ENCODE measurements around the gene PWWP2B.
A peak's percentile ranks its signal among the peaks of the same experiment; 100 is the strongest.
"Not testable (repeated sequence)": the region's sequence is repeated elsewhere in the genome, so short reads cannot be mapped to it uniquely, and the experiment has no call there.

Gene PWWP2B

GRCh38 chr10:132420981-132421846 is 24.2 kb downstream of the PWWP2B start:
- DNase-seq: peak; percentile 67

- peak; percentile 81 for DNase-seq
Measured at GRCh38 chr10:132421847-132422751, 25.1 kb downstream of the PWWP2B start.

GRCh38 chr10:132422903-132423825 is 26.2 kb downstream of the PWWP2B start:
- no peak for DNase-seq

GRCh38 chr10:132423966-132424861 is 27.2 kb downstream of the PWWP2B start:
- DNase-seq: no peak

- DNase-seq: no peak
Measured at GRCh38 chr10:132425029-132425756, 28.2 kb downstream of the PWWP2B start.

GRCh38 chr10:132425757-132426155 is 28.8 kb downstream of the PWWP2B start:
- DNase-seq: no peak

GRCh38 chr10:132427006-132427771 is 30.2 kb downstream of the PWWP2B start:
- no peak for DNase-seq

GRCh38 chr10:132427939-132428367 is 31.0 kb downstream of the PWWP2B start:
- DNase-seq: no peak

- DNase-seq: no peak
Measured at GRCh38 chr10:132428486-132428995, 31.5 kb downstream of the PWWP2B start.

GRCh38 chr10:132429281-132430230 is 32.6 kb downstream of the PWWP2B start:
- peak; percentile 47 for DNase-seq

GRCh38 chr10:132430231-132430743 is 33.3 kb downstream of the PWWP2B start:
- no peak for DNase-seq

- DNase-seq: no peak
Measured at GRCh38 chr10:132430861-132431271, 33.9 kb downstream of the PWWP2B start.

- DNase-seq: no peak
Measured at GRCh38 chr10:132431537-132432175, 34.7 kb downstream of the PWWP2B start.

GRCh38 chr10:132432176-132432540 is 35.2 kb downstream of the PWWP2B start:
- no peak for DNase-seq

- no peak for DNase-seq
Measured at GRCh38 chr10:132433671-132434340, 36.8 kb downstream of the PWWP2B start.

- DNase-seq: no peak
Measured at GRCh38 chr10:132434405-132435005, 37.5 kb downstream of the PWWP2B start.

GRCh38 chr10:132435320-132435719 is 38.3 kb downstream of the PWWP2B start:
- DNase-seq: not testable (repeated sequence)

Data from NCI-H510A treated with DMSO at 0.1 percent for 48 hours (cell line).